Retinal pigment epithelial cell (primary cell): ENCODE data around the gene FASTKD1.
"Not testable (repeated sequence)": the region's sequence is repeated elsewhere in the genome, so short reads cannot be mapped to it uniquely, and the experiment has no call there.

Experiments
- DNase-seq: peaks from one replicate; pipeline ENCODE4 v3.0.0-alpha.2; 2010; ENCODE audit warnings: low read depth
- H3K4me3 ChIP-seq: 2 replicates; pipeline ENCODE4 v1.5.1; 2011; ENCODE audit warnings: mild to moderate bottlenecking, low read length, control low read depth, moderate library complexity
- TF ChIP-seq, protein P1 (sequence below): conservative IDR thresholded peaks from 2 replicates; pipeline ENCODE4 v1.5.1; 2011; ENCODE audit warnings: low read depth, low read length, control low read depth, inconsistent platforms

FASTKD1 gene

DNA sequence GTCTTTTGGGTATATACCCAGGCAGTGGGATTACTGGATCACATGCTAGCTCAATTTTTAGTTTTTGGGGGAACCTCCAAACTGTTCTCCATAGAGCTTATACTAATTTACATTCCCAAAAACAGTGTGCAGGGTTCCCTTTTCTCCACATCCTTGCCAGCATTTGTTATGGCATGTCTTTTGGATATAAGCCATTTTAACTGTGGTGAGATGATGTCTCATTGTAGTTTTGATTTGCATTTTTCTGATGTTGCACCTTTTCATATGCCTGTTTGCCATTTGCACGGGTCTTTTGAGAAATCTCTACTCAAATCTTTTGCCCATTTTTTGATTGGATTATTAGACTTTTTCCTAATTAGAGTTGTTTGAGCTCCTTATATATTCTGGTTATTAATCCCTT is 8.0 kb downstream of the FASTKD1 start:
- no peak overlapping the region for H3K4me3 ChIP-seq
- TF ChIP-seq, protein P1, sequence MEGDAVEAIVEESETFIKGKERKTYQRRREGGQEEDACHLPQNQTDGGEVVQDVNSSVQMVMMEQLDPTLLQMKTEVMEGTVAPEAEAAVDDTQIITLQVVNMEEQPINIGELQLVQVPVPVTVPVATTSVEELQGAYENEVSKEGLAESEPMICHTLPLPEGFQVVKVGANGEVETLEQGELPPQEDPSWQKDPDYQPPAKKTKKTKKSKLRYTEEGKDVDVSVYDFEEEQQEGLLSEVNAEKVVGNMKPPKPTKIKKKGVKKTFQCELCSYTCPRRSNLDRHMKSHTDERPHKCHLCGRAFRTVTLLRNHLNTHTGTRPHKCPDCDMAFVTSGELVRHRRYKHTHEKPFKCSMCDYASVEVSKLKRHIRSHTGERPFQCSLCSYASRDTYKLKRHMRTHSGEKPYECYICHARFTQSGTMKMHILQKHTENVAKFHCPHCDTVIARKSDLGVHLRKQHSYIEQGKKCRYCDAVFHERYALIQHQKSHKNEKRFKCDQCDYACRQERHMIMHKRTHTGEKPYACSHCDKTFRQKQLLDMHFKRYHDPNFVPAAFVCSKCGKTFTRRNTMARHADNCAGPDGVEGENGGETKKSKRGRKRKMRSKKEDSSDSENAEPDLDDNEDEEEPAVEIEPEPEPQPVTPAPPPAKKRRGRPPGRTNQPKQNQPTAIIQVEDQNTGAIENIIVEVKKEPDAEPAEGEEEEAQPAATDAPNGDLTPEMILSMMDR: no peak
- no peak for DNase-seq

DNA sequence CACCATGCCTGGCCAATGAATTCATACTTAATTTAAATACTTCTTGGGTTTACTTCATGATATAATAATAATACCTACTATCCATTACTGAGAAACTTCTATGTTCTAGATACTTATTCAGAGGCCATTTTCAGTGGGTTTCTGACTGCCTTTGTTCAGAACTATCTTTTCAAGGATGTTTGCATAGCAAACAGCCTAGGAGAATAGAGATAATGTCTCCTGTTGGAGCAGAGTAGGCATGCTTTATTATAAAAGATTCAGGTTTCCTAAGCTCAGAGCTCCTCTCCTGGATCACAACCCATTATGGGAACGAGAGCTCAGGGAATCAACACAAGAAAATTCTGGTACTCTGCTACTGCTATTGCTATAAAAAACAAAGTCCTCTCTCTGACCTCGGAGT is 11.1 kb downstream of the FASTKD1 start:
- no peak for DNase-seq
- H3K4me3 ChIP-seq: no peak overlapping the region
- TF ChIP-seq, protein P1: no peak

DNA sequence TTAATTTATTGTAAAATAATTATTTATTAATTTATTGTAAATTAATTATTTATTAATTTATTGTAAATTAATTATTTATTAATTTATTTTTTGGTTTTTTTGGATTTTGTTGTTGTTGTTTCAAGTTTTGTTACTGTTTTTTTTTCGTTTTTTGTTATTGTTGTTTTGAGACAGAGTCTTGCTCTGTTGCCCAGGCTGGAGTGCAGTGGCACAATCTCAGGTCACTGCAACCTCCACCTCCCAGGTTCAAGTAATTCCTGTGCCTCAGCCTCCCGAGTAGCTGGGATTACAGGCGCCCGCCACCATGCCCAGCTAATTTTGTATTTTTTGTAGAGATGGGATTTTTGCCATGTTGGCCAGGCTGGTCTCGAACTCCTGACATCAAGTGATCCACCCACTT is 11.6 kb downstream of the FASTKD1 start:
- DNase-seq: not testable (repeated sequence)

DNA sequence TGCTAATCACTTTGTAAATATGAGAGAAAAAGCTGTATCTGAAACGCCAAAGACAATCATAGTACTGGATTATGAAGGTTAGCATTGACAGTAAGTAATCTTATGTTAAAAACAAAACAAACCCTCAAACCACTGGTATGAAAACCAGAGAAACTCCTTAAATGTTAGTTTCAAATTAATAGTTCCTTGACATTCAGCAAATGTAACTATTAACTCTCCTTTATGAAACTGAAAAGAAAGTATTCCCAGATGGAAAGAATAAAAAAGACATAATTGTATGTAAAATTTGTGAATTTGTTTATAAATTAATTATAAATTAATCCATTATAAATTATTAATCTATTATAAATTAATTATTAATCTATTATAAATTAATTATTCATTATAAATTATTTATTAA is 12.3 kb downstream of the FASTKD1 start:
- no peak for DNase-seq
- TF ChIP-seq, protein P1: no peak
- no peak overlapping the region for H3K4me3 ChIP-seq

More for the DNA sequence above, 11.6 kb downstream of the FASTKD1 start:
- not testable (repeated sequence) for H3K4me3 ChIP-seq

DNA sequence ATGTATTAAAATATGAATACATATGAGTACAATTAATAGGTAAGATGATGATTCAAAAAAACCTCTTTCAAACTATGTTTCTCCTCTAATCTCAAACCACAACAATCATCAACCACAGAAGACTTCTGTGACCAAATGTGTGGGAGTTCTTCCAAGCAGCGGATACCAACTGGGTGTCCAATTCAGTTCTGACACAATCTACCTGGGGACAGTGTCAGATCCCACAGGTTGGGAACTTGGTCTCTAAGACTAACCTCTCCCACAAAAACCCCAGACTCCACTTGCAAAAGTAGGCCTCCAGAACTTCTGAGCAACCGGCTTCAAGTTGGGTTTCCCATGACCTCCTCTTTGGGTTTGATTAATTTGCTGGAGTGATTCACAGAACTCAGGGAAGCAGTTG is 26.9 kb downstream of the FASTKD1 start:
- DNase-seq: no peak
- TF ChIP-seq, protein P1: no peak
- H3K4me3 ChIP-seq: no peak overlapping the region

DNA sequence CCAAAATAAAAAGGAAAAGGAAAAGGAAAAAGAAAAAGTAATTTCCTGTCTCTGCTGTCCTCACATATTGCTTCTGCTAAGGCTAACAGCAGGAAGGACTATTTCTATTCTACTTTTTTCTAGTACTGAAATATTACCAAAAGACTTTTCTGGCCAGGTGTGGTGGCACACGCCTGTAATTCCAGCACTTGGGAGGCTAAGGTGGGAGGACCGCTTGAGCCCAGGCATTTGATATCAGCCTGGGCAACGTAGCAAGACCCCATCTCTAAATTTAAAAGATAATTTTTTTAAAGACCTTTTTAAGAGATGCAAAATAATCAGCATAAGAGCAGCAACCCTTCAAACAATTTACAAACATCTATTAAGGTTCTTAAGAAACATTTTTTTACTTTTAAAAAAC is 31.2 kb downstream of the FASTKD1 start:
- DNase-seq: no peak
- no peak overlapping the region for H3K4me3 ChIP-seq
- TF ChIP-seq, protein P1: no peak

DNA sequence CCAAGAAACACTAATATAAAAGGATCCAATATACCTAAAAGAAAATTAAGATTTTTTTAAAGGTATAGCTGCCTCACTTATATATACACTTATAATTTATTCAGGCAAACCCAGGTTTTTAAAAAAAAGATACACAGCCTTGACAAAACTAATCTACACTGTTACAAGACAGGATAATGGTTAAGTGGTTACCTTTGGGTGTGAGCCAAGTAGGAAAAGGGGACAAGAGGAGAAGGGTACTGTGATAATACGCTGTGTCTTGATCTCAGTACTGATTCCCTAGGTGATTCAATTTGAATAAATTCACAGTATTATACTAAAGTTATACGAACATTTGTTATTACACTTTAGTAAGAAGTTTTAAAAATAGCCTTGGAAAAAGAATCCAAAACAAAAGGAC is 33.5 kb downstream of the FASTKD1 start:
- TF ChIP-seq, protein P1: no peak
- DNase-seq: no peak

DNA sequence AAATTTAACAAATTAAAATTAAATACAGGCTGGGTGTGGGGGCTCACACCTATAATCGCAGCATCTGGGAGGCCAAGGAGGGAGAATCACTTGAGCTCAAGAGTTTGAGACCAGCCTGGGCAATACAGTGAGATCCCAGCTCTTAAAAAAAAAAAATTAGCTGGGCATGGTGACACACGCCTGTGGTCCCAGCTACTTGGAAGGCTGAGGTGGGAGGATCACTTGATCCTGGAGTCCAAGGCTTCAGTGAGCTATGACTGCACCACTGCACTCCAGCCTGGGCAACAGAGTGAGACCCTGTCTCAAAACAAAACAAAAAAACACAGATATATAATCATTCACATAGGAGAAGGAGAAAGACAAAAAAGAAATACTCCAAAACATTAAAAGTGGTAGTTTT is 34.2 kb downstream of the FASTKD1 start:
- not testable (repeated sequence) for H3K4me3 ChIP-seq, DNase-seq

More for the DNA sequence above, 33.5 kb downstream of the FASTKD1 start:
- H3K4me3 ChIP-seq: no peak overlapping the region
